GM12878 (cell line): Measurements from ENCODE around the gene LRP3.

Experiments
- SPI1 ChIP-seq: IDR thresholded peaks from 2 replicates; pipeline ENCODE4 v1.6.1; 2011; ENCODE audit warnings: low read depth, mild to moderate bottlenecking, low read length, moderate library complexity, borderline replicate concordance; ENCODE audit not compliant: insufficient read depth
- TF ChIP-seq, protein P1 (sequence below), 3 experiments: IDR thresholded peaks in 2 of 3; conservative IDR thresholded peaks in 1 of 3; 2 replicates each; pipeline ENCODE4 v1.5.1; 2011; ENCODE audit warnings: low read depth in 3 of 3, low read length in 3 of 3, mild to moderate bottlenecking in 3 of 3, control low read depth in 2 of 3, moderate library complexity in 2 of 3, inconsistent platforms in 1 of 3, mixed read lengths in 1 of 3; ENCODE audit not compliant: control insufficient read depth in 2 of 3, insufficient read depth in 1 of 3; ENCODE audit errors: extremely low read depth in 1 of 3
- TF ChIP-seq, protein P2 (sequence below): fragments of 450-650 bp; IDR thresholded peaks from 2 replicates; pipeline ENCODE4 v1.6.1; 2018; ENCODE audit warnings: borderline replicate concordance, mild to moderate bottlenecking; ENCODE audit not compliant: partially characterized antibody
- TF ChIP-seq, protein P3 (sequence below): IDR thresholded peaks from 2 replicates; pipeline ENCODE4 v1.6.1; 2011; ENCODE audit warnings: borderline replicate concordance, low read depth, mild to moderate bottlenecking, moderate library complexity, mixed read lengths, low read length; ENCODE audit not compliant: insufficient read depth; ENCODE audit errors: extremely low read length
- TF ChIP-seq, protein P4 (sequence below): IDR thresholded peaks from 2 replicates; pipeline ENCODE4 v1.6.1; 2011; ENCODE audit warnings: low read depth, low read length, improper control_type of control experiment, borderline replicate concordance
- TF ChIP-seq, protein P5 (sequence below): IDR thresholded peaks from 2 replicates; pipeline ENCODE4 v1.6.1; 2012; ENCODE audit warnings: low read depth, low read length, improper control_type of control experiment
- TF ChIP-seq, protein P6 (sequence below): fragments of 450-650 bp; conservative IDR thresholded peaks from 2 replicates; pipeline ENCODE4 v1.6.1; 2017; ENCODE audit warnings: mild to moderate bottlenecking, moderate library complexity

DNA sequence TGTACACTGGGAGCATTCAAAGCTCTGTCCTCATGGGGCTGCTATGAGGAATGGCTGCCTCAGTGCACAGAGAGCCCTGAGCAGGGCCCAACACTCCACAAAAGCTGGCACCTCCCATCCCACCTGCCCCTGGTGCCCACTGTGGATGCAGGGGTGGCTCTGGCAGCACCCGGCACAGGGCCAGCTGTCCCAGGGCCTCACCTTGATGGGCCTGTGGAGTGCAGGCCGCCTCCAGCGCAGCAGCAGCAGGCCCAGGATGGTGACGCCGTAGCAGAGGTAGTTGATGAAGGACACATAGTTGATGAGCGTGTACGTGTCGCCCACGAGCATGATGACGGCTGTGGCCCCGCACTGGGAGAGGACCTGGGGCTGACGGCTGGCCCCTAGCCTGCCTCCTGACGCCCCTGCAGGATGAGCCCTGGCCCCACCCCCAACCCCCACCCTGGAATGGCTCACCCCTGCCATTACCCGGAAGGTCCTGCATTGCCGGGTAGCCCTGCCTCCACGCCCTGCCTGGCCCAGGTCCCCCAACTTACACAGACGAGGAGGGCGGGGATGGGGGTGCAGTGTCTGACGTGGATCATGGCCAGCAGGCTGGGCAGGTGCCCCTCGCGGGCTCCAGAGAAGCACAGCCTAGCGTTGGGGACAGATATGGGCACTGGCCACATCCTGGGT is 16.3 kb downstream of the LRP3 start:
- TF ChIP-seq, protein P1, sequence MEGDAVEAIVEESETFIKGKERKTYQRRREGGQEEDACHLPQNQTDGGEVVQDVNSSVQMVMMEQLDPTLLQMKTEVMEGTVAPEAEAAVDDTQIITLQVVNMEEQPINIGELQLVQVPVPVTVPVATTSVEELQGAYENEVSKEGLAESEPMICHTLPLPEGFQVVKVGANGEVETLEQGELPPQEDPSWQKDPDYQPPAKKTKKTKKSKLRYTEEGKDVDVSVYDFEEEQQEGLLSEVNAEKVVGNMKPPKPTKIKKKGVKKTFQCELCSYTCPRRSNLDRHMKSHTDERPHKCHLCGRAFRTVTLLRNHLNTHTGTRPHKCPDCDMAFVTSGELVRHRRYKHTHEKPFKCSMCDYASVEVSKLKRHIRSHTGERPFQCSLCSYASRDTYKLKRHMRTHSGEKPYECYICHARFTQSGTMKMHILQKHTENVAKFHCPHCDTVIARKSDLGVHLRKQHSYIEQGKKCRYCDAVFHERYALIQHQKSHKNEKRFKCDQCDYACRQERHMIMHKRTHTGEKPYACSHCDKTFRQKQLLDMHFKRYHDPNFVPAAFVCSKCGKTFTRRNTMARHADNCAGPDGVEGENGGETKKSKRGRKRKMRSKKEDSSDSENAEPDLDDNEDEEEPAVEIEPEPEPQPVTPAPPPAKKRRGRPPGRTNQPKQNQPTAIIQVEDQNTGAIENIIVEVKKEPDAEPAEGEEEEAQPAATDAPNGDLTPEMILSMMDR (IDR thresholded peaks at IDR 0.05 in 2 of 3, conservative IDR thresholded peaks at IDR 0.05 in 1 of 3; ENCODE audit: control insufficient read depth in 2 of 3, extremely low read depth in 1 of 3, insufficient read depth in 1 of 3, low read depth in 3 of 3, low read length in 3 of 3) = no peak
- TF ChIP-seq, protein P2, sequence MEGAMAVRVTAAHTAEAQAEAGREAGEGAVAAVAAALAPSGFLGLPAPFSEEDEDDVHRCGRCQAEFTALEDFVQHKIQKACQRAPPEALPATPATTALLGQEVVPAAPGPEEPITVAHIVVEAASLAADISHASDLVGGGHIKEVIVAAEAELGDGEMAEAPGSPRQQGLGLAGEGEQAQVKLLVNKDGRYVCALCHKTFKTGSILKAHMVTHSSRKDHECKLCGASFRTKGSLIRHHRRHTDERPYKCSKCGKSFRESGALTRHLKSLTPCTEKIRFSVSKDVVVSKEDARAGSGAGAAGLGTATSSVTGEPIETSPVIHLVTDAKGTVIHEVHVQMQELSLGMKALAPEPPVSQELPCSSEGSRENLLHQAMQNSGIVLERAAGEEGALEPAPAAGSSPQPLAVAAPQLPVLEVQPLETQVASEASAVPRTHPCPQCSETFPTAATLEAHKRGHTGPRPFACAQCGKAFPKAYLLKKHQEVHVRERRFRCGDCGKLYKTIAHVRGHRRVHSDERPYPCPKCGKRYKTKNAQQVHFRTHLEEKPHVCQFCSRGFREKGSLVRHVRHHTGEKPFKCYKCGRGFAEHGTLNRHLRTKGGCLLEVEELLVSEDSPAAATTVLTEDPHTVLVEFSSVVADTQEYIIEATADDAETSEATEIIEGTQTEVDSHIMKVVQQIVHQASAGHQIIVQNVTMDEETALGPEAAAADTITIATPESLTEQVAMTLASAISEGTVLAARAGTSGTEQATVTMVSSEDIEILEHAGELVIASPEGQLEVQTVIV = no peak
- TF ChIP-seq, protein P3, sequence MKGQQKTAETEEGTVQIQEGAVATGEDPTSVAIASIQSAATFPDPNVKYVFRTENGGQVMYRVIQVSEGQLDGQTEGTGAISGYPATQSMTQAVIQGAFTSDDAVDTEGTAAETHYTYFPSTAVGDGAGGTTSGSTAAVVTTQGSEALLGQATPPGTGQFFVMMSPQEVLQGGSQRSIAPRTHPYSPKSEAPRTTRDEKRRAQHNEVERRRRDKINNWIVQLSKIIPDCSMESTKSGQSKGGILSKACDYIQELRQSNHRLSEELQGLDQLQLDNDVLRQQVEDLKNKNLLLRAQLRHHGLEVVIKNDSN = no peak
- TF ChIP-seq SPI1 = no peak
- TF ChIP-seq, protein P4, sequence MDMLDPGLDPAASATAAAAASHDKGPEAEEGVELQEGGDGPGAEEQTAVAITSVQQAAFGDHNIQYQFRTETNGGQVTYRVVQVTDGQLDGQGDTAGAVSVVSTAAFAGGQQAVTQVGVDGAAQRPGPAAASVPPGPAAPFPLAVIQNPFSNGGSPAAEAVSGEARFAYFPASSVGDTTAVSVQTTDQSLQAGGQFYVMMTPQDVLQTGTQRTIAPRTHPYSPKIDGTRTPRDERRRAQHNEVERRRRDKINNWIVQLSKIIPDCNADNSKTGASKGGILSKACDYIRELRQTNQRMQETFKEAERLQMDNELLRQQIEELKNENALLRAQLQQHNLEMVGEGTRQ = no peak
- TF ChIP-seq, protein P5, sequence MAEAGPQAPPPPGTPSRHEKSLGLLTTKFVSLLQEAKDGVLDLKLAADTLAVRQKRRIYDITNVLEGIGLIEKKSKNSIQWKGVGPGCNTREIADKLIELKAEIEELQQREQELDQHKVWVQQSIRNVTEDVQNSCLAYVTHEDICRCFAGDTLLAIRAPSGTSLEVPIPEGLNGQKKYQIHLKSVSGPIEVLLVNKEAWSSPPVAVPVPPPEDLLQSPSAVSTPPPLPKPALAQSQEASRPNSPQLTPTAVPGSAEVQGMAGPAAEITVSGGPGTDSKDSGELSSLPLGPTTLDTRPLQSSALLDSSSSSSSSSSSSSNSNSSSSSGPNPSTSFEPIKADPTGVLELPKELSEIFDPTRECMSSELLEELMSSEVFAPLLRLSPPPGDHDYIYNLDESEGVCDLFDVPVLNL = no peak
- TF ChIP-seq, protein P6, sequence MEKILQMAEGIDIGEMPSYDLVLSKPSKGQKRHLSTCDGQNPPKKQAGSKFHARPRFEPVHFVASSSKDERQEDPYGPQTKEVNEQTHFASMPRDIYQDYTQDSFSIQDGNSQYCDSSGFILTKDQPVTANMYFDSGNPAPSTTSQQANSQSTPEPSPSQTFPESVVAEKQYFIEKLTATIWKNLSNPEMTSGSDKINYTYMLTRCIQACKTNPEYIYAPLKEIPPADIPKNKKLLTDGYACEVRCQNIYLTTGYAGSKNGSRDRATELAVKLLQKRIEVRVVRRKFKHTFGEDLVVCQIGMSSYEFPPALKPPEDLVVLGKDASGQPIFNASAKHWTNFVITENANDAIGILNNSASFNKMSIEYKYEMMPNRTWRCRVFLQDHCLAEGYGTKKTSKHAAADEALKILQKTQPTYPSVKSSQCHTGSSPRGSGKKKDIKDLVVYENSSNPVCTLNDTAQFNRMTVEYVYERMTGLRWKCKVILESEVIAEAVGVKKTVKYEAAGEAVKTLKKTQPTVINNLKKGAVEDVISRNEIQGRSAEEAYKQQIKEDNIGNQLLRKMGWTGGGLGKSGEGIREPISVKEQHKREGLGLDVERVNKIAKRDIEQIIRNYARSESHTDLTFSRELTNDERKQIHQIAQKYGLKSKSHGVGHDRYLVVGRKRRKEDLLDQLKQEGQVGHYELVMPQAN = no peak
